PFSK-1 (cell line): ENCODE data around the gene COL6A3.

Experiments used
- FOXP2 ChIP-seq: optimal IDR thresholded peaks from 2 replicates; pipeline ENCODE3; 2011; ENCODE audit warnings: borderline replicate concordance, control low read depth, inconsistent platforms; ENCODE audit not compliant: insufficient read depth; ENCODE audit errors: extremely low read length, extremely low read depth
- POLR2AphosphoS5 ChIP-seq: IDR thresholded peaks from 2 replicates; pipeline ENCODE4 v1.6.1; 2012; ENCODE audit warnings: low read depth, mild to moderate bottlenecking, control low read depth, low read length, moderate library complexity
- SIN3A ChIP-seq: IDR thresholded peaks from 2 replicates; pipeline ENCODE4 v1.6.1; 2012; ENCODE audit warnings: mild to moderate bottlenecking, low read length, moderate library complexity, borderline replicate concordance; ENCODE audit not compliant: insufficient read depth
- TAF1 ChIP-seq: IDR thresholded peaks from 2 replicates; pipeline ENCODE4 v1.6.1; 2012; ENCODE audit warnings: low read length, control low read depth, borderline replicate concordance; ENCODE audit not compliant: insufficient read depth
- TF ChIP-seq, protein P1 (sequence below), 2 experiments: IDR thresholded peaks; 2 replicates each; pipeline versions ENCODE4 v1.6.1 to v1.8.0; 2011 to 2012; ENCODE audit warnings: low read depth in 2 of 2, low read length in 2 of 2, control low read depth in 1 of 2, inconsistent platforms in 1 of 2, mild to moderate bottlenecking in 1 of 2, moderate library complexity in 1 of 2; ENCODE audit not compliant: insufficient read depth in 1 of 2

DNA sequence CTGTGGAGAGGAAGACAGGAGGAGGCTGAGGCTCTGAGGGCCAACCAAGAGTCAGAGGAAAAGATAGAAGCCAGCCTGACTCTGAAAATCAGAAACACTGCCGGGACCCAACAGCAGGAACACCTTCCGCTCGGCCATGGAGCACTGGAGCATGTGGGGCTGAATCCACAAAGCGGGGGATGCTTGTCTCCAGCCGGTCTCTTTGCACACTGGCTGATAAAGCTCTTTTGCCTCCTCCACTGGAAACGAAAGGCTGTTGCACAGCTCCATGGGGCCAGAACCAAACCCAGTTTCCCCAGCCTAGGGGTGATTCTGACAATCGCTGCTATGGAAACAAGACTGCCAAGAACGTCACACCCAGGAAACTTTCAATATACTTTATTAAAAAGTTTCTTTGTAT lies 90.3 kb downstream of the COL6A3 start:
- TF ChIP-seq, protein P1, sequence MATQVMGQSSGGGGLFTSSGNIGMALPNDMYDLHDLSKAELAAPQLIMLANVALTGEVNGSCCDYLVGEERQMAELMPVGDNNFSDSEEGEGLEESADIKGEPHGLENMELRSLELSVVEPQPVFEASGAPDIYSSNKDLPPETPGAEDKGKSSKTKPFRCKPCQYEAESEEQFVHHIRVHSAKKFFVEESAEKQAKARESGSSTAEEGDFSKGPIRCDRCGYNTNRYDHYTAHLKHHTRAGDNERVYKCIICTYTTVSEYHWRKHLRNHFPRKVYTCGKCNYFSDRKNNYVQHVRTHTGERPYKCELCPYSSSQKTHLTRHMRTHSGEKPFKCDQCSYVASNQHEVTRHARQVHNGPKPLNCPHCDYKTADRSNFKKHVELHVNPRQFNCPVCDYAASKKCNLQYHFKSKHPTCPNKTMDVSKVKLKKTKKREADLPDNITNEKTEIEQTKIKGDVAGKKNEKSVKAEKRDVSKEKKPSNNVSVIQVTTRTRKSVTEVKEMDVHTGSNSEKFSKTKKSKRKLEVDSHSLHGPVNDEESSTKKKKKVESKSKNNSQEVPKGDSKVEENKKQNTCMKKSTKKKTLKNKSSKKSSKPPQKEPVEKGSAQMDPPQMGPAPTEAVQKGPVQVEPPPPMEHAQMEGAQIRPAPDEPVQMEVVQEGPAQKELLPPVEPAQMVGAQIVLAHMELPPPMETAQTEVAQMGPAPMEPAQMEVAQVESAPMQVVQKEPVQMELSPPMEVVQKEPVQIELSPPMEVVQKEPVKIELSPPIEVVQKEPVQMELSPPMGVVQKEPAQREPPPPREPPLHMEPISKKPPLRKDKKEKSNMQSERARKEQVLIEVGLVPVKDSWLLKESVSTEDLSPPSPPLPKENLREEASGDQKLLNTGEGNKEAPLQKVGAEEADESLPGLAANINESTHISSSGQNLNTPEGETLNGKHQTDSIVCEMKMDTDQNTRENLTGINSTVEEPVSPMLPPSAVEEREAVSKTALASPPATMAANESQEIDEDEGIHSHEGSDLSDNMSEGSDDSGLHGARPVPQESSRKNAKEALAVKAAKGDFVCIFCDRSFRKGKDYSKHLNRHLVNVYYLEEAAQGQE (IDR thresholded peaks at IDR 0.05; ENCODE audit: insufficient read depth in 1 of 2, low read depth in 2 of 2, low read length in 2 of 2) = no peak
- TF ChIP-seq TAF1 = no peak
- TF ChIP-seq POLR2AphosphoS5 = no peak
- no peak for TF ChIP-seq SIN3A
- TF ChIP-seq FOXP2 = no peak
